CD14-positive monocyte (primary cell): ENCODE measurements around the gene SIPA1. TPM values are rescaled to one million over a fixed set of nuclear protein-coding genes. Genes with fewer than 3 reads are reported as not detected.

ENCODE experiments used
- DNase-seq, 3 donors: peaks; one replicate each; pipeline ENCODE4 v3.0.0-alpha.2; 2011 to 2022
- H2AFZ ChIP-seq: 2 replicates; pipeline ENCODE4 v1.6.0; 2012; ENCODE audit warnings: mild to moderate bottlenecking, low read depth, low read length, inconsistent platforms; ENCODE audit not compliant: insufficient read depth, poor library complexity, severe bottlenecking
- H3K27ac ChIP-seq, 2 donors: 1 replicate in 1 of 2; 2 replicates in 1 of 2; pipeline ENCODE4 v1.5.1; 2012 to 2013; ENCODE audit warnings: low read length in 2 of 2, control low read depth in 1 of 2, inconsistent platforms in 1 of 2, low read depth in 1 of 2, mild to moderate bottlenecking in 1 of 2
- H3K27me3 ChIP-seq, 2 donors: one replicate each; pipeline versions ENCODE4 v1.6.0 to v1.6.1; 2011 to 2013; ENCODE audit warnings: low read length in 2 of 2; ENCODE audit not compliant: control insufficient read depth in 2 of 2, insufficient read depth in 2 of 2
- H3K36me3 ChIP-seq, 2 donors: replicated peaks in 1 of 2; 1 replicate in 1 of 2; 2 replicates in 1 of 2; pipeline versions ENCODE4 v1.5.1 to v1.6.1; 2012 to 2013; ENCODE audit warnings: low read length in 2 of 2, control low read depth in 1 of 2, inconsistent platforms in 1 of 2, mild to moderate bottlenecking in 1 of 2; ENCODE audit not compliant: insufficient read depth in 2 of 2, control insufficient read depth in 1 of 2
- H3K4me1 ChIP-seq, 2 donors: 1 replicate in 1 of 2; 2 replicates in 1 of 2; pipeline versions ENCODE4 v1.5.1 to v1.6.1; 2012 to 2013; ENCODE audit warnings: low read length in 2 of 2, control low read depth in 1 of 2, inconsistent platforms in 1 of 2, mild to moderate bottlenecking in 1 of 2, moderate library complexity in 1 of 2; ENCODE audit not compliant: insufficient read depth in 2 of 2, control insufficient read depth in 1 of 2
- H3K4me2 ChIP-seq: replicated peaks from 2 replicates; pipeline ENCODE3; 2012; ENCODE audit warnings: low read length, moderate library complexity, mild to moderate bottlenecking; ENCODE audit not compliant: poor library complexity, severe bottlenecking; ENCODE audit errors: extremely low read depth
- H3K4me3 ChIP-seq, 3 experiments: fragments of 200-600 bp in 1 of 3; sonication (generic) in 1 of 3; replicated peaks in 1 of 3; 1 replicate in 2 of 3; 2 replicates in 1 of 3; pipeline ENCODE4 v1.5.1; 2011 to 2013; ENCODE audit warnings: low read length in 3 of 3, mild to moderate bottlenecking in 3 of 3, control low read depth in 2 of 3, low read depth in 2 of 3, inconsistent platforms in 1 of 3, moderate library complexity in 1 of 3
- H3K79me2 ChIP-seq: 2 replicates; pipeline ENCODE4 v1.6.0; 2012; ENCODE audit warnings: mild to moderate bottlenecking, control low read depth, inconsistent platforms, low read length, moderate library complexity; ENCODE audit not compliant: insufficient read depth
- H3K9ac ChIP-seq: 2 replicates; pipeline ENCODE4 v1.6.0; 2017; ENCODE audit warnings: low read length, mild to moderate bottlenecking; ENCODE audit not compliant: insufficient read depth, poor library complexity, severe bottlenecking
- H3K9me3 ChIP-seq, 2 donors: replicated peaks in 1 of 2; 1 replicate in 1 of 2; 2 replicates in 1 of 2; pipeline versions ENCODE4 v1.5.1 to v1.6.1; 2012 to 2013; ENCODE audit warnings: low read length in 2 of 2, control low read depth in 1 of 2; ENCODE audit not compliant: control insufficient read depth in 1 of 2, insufficient read depth in 1 of 2
- H4K20me1 ChIP-seq: 2 replicates; pipeline ENCODE4 v1.6.0; 2012; ENCODE audit warnings: mild to moderate bottlenecking, low read length, control low read depth, moderate library complexity; ENCODE audit not compliant: insufficient read depth
- H3K27ac Mint-ChIP-seq, 7 donors: one replicate each; pipeline ENCODE4 v1.8.0; 2020; ENCODE audit warnings: mild to moderate bottlenecking in 7 of 7, mixed read lengths in 7 of 7, moderate library complexity in 6 of 7, inconsistent platforms in 2 of 7
- H3K27me3 Mint-ChIP-seq, 3 donors: one replicate each; pipeline ENCODE4 v1.8.0; 2021 to 2022; ENCODE audit warnings: low read depth in 3 of 3, mild to moderate bottlenecking in 3 of 3, mixed read lengths in 3 of 3, moderate library complexity in 3 of 3, inconsistent platforms in 1 of 3
- H3K36me3 Mint-ChIP-seq, 2 donors: one replicate each; pipeline ENCODE4 v1.8.0; 2020; ENCODE audit warnings: mixed read lengths in 2 of 2, inconsistent platforms in 1 of 2, mild to moderate bottlenecking in 1 of 2
- H3K4me1 Mint-ChIP-seq: one replicate; pipeline ENCODE4 v1.8.0; 2020; ENCODE audit warnings: mild to moderate bottlenecking, mixed read lengths
- H3K4me3 Mint-ChIP-seq, 2 donors: one replicate each; pipeline ENCODE4 v1.8.0; 2020; ENCODE audit warnings: mild to moderate bottlenecking in 2 of 2, mixed read lengths in 2 of 2, moderate library complexity in 1 of 2
- H3K9me3 Mint-ChIP-seq, 7 donors: one replicate each; pipeline ENCODE4 v1.8.0; 2020 to 2022; ENCODE audit warnings: mixed read lengths in 7 of 7, mild to moderate bottlenecking in 6 of 7, moderate library complexity in 6 of 7, inconsistent platforms in 2 of 7
- CTCF ChIP-seq: fragments of 200-600 bp; IDR thresholded peaks from one replicate; pipeline ENCODE4 v1.8.0; 2022; ENCODE audit warnings: antibody characterized with exemption, mild to moderate bottlenecking
- WGBS: methylation state at CpG from one replicate; pipeline ENCODE4 v1.1.5; 2013; ENCODE audit warnings: missing lambda C conversion rate; ENCODE audit not compliant: insufficient coverage; 5-methylcytosine and 5-hydroxymethylcytosine counted together
- intact Hi-C, 2 donors: fragments of 100-400 bp; cut with micrococcal nuclease; formaldehyde crosslinking; loops; one replicate each; pipeline versions ENCODE4 v1.15.0 to v1.15.1; 2023
- polyA plus RNA-seq, 3 donors: library from polyadenylated mRNA; depleted of rRNA in 1 of 3; unstranded in 2 of 3; stranded (reverse) in 1 of 3; fragments of 300-500 nt in 2 of 3; fragments of >200 nt in 1 of 3; fragmentation: Illumina TruSeq in 2 of 3; gene quantifications; 1 replicate in 2 of 3; 2 replicates in 1 of 3; pipeline ENCODE4 v1.2.3, GENCODE V29; 2012 to 2021

SIPA1 gene
- polyA plus RNA-seq, 3 donors = 83.4 to 110 (median 86.5) TPM

GRCh38 chr11:65617990-65618751 lies 19.7 kb upstream of the SIPA1 start:
- no peak for TF ChIP-seq CTCF
- Histone ChIP-seq H3K27me3 (no peaks in the 10 kb centered on the region), H3K27ac (no peak overlapping the region), H3K9ac (no peak overlapping the region), H3K4me3 (no peak overlapping the region), H3K79me2 (peaks cover 69% of the 10 kb centered on the region), H4K20me1 (peaks cover 77% of the 10 kb centered on the region), H2AFZ (no peak overlapping the region), H3K4me2 (no peak overlapping the region), H3K9me3 (no peaks in the 10 kb centered on the region), H3K4me1 (peaks cover 14 to 26% of the 10 kb centered on the region in 2 donors), H3K36me3 (peaks cover 59 to 62% of the 10 kb centered on the region in 2 donors)
- 98% methylated on average over 29 of the region's 33 CpGs for WGBS
- Mint-ChIP-seq H3K27me3 (no peaks in the 10 kb centered on the region), H3K4me3 (no peak overlapping the region), H3K9me3 (peaks cover 0 to 1% (median 0%) of the 10 kb centered on the region in 7 donors), H3K36me3 (peaks cover 42 to 70% of the 10 kb centered on the region in 2 donors), H3K4me1 (peaks cover 15% of the 10 kb centered on the region), H3K27ac (peak overlapping the region in 1 of 7 donors; percentile 54)
- intact Hi-C loops = loop anchor here (5.0 to 10.0 kb wide), 2 partner anchors 34 to 73 kb away; no protein-coding TSS in a partner anchor
- DNase-seq = no peak

- Mint-ChIP-seq H3K27me3 (no peaks in the 10 kb centered on the region), H3K36me3 (peaks cover 45 to 75% of the 10 kb centered on the region in 2 donors), H3K9me3 (peaks cover 0 to 1% (median 0%) of the 10 kb centered on the region in 7 donors), H3K4me1 (peaks cover 13% of the 10 kb centered on the region), H3K4me3 (no peak overlapping the region), H3K27ac (no peak overlapping the region)
- Histone ChIP-seq H3K4me3 (no peak overlapping the region), H3K36me3 (peaks cover 65 to 68% of the 10 kb centered on the region in 2 donors), H3K27me3 (no peaks in the 10 kb centered on the region), H4K20me1 (peaks cover 77% of the 10 kb centered on the region), H3K79me2 (peaks cover 63% of the 10 kb centered on the region), H3K9ac (no peak overlapping the region), H3K9me3 (no peaks in the 10 kb centered on the region), H3K4me2 (no peak overlapping the region), H3K4me1 (peaks cover 12 to 22% of the 10 kb centered on the region in 2 donors), H2AFZ (no peak overlapping the region), H3K27ac (no peak overlapping the region)
- no peak for TF ChIP-seq CTCF
- 96% methylated on average over 9 of the region's 14 CpGs for WGBS
- no peak for DNase-seq
- intact Hi-C loops = loop anchor here (5.0 to 10.0 kb wide), 2 partner anchors 34 to 74 kb away; no protein-coding TSS in a partner anchor
Measured at GRCh38 chr11:65618763-65619162, 19.1 kb upstream of the SIPA1 start.
